HG03175 (cell line): ENCODE measurements around the gene DOK4.
"Not testable (repeated sequence)": the region's sequence is repeated elsewhere in the genome, so short reads cannot be mapped to it uniquely, and the experiment has no call there.

Experiments used
- ATAC-seq: cut with Tn5 transposase; IDR thresholded peaks from one replicate; pipeline ENCODE4 v1.9.1; 2021; ENCODE audit warnings: mild to moderate bottlenecking, moderate library complexity; ENCODE audit not compliant: unreplicated experiment

Gene DOK4

GRCh38 chr16:57502048-57502775 lies 15.9 kb upstream of the DOK4 start:
- ATAC-seq = no peak

GRCh38 chr16:57501492-57501891 lies 15.2 kb upstream of the DOK4 start:
- ATAC-seq = no peak

GRCh38 chr16:57500578-57501111 lies 14.4 kb upstream of the DOK4 start:
- ATAC-seq = no peak

GRCh38 chr16:57499941-57500340 lies 13.6 kb upstream of the DOK4 start:
- not testable (repeated sequence) for ATAC-seq

GRCh38 chr16:57498031-57498430 lies 11.7 kb upstream of the DOK4 start:
- ATAC-seq = no peak

- ATAC-seq = no peak
These were observed 10.8 kb upstream of the DOK4 start for GRCh38 chr16:57497121-57497520.

GRCh38 chr16:57493767-57494166 lies 7.5 kb upstream of the DOK4 start:
- ATAC-seq = no peak

- ATAC-seq = no peak
These were observed 2.9 kb upstream of the DOK4 start for GRCh38 chr16:57489229-57489628.

- no peak for ATAC-seq
These were observed 853 bp upstream of the DOK4 start for GRCh38 chr16:57486858-57487834.

- no peak for ATAC-seq
These were observed 990 bp downstream of the DOK4 start for GRCh38 chr16:57485091-57485915.

- no peak for ATAC-seq
These were observed 1.7 kb downstream of the DOK4 start for GRCh38 chr16:57484515-57485005.

- ATAC-seq = no peak
These were observed 2.4 kb downstream of the DOK4 start for GRCh38 chr16:57483725-57484514.

GRCh38 chr16:57482845-57483545 lies 3.3 kb downstream of the DOK4 start:
- no peak for ATAC-seq

GRCh38 chr16:57481421-57481820 lies 4.9 kb downstream of the DOK4 start:
- ATAC-seq = no peak

GRCh38 chr16:57480754-57481230 lies 5.5 kb downstream of the DOK4 start:
- ATAC-seq = no peak

GRCh38 chr16:57479976-57480753 lies 6.1 kb downstream of the DOK4 start:
- no peak for ATAC-seq

- no peak for ATAC-seq
These were observed 6.9 kb downstream of the DOK4 start for GRCh38 chr16:57479205-57479975.
